Stimulated activated CD4-positive, alpha-beta T cell treated with anti-CD3 and anti-CD28 coated beads, TNF-alpha, amount 100 ng/mL, for 4 hours (primary cell): ENCODE data around the gene DPP8.
A peak's percentile ranks its signal among the peaks of the same experiment; 100 is the strongest.
"Not testable (repeated sequence)": the region's sequence is repeated elsewhere in the genome, so short reads cannot be mapped to it uniquely, and the experiment has no call there.

Experiments
- DNase-seq, 3 experiments: peaks; one replicate each; pipeline ENCODE4 v3.0.0-alpha.2; 2020; ENCODE audit warnings: low read depth in 3 of 3

The DPP8 gene

GRCh38 chr15:65516997-65517865 is at the start of gene DPP8:
DPP8 (minus strand) TSS chr15:65517689; CDS start chr15:65512553, 5,136 bp downstream.
- peak; percentile 87 to 92 (median 89) for DNase-seq

- no peak for DNase-seq
These were observed 44.4 kb upstream of the DPP8 start for GRCh38 chr15:65561934-65562333.

GRCh38 chr15:65559941-65560340 is 42.5 kb upstream of the DPP8 start:
- DNase-seq = no peak

GRCh38 chr15:65558997-65559760 is 41.7 kb upstream of the DPP8 start:
- DNase-seq = no peak

GRCh38 chr15:65558336-65558735 is 40.8 kb upstream of the DPP8 start:
- DNase-seq = no peak

- DNase-seq = no peak
These were observed 39.1 kb upstream of the DPP8 start for GRCh38 chr15:65556622-65557021.

GRCh38 chr15:65553691-65554090 is 36.2 kb upstream of the DPP8 start:
- no peak for DNase-seq

GRCh38 chr15:65552851-65553250 is 35.4 kb upstream of the DPP8 start:
- not testable (repeated sequence) for DNase-seq

- DNase-seq = no peak
These were observed 33.7 kb upstream of the DPP8 start for GRCh38 chr15:65551183-65551582.

- no peak for DNase-seq
These were observed 33.2 kb upstream of the DPP8 start for GRCh38 chr15:65550681-65551098.

- not testable (repeated sequence) for DNase-seq
These were observed 31.8 kb upstream of the DPP8 start for GRCh38 chr15:65549288-65549687.

- DNase-seq = no peak
These were observed 30.4 kb upstream of the DPP8 start for GRCh38 chr15:65547841-65548240.

- no peak for DNase-seq
These were observed 23.8 kb upstream of the DPP8 start for GRCh38 chr15:65541231-65541820.

- no peak for DNase-seq
These were observed 22.8 kb upstream of the DPP8 start for GRCh38 chr15:65540314-65540713.

- DNase-seq = no peak
These were observed 17.7 kb upstream of the DPP8 start for GRCh38 chr15:65535192-65535591.

- DNase-seq = no peak
These were observed 15.7 kb upstream of the DPP8 start for GRCh38 chr15:65533057-65533756.

- no peak for DNase-seq
These were observed 15.2 kb upstream of the DPP8 start for GRCh38 chr15:65532738-65533051.

GRCh38 chr15:65530318-65531111 is 13.0 kb upstream of the DPP8 start, which contains the start of gene HACD3:
HACD3 (plus strand) TSS chr15:65530463; CDS start chr15:65530632, 169 bp downstream.
- DNase-seq = peak; percentile 82 to 94 (median 84)

GRCh38 chr15:65529762-65530317 is 12.4 kb upstream of the DPP8 start:
- DNase-seq = no peak

GRCh38 chr15:65528461-65529060 is 11.1 kb upstream of the DPP8 start:
- no peak for DNase-seq
